SK-N-SH (cell line): ENCODE measurements around the gene ARID4A. TPM values are rescaled to one million over a fixed set of nuclear protein-coding genes. Genes with fewer than 3 reads are reported as not detected.

Source experiments
- CTCF ChIA-PET: fragments of 300-600, 350-600 bp; formaldehyde crosslinking; extraction: SDS; loops from one replicate; lab custom pipeline; 2021; lab: Yijun Ruan, JAX
- POLR2A ChIA-PET: fragments of 350-600 bp; sonication (Branson Sonifier 250); formaldehyde crosslinking; extraction: SDS; loops from one replicate; lab custom pipeline; 2020; ENCODE audit warnings: antibody characterized with exemption, inconsistent platforms; lab: Yijun Ruan, JAX
- DNase-seq: peaks from one replicate; pipeline ENCODE4 v3.0.0; 2012
- H2AFZ ChIP-seq: fragments of 200-600 bp; sonication (generic); 2 replicates; pipeline ENCODE4 v1.8.1; 2016; ENCODE audit warnings: antibody characterized with exemption, mild to moderate bottlenecking, low read depth
- H3F3A ChIP-seq: fragments of 200-600 bp; sonication (generic); replicated peaks from 2 replicates; pipeline ENCODE3; 2016; ENCODE audit warnings: antibody characterized with exemption, mild to moderate bottlenecking; ENCODE audit not compliant: insufficient read depth
- H3K27ac ChIP-seq, 2 experiments: fragments of 200-500 bp in 1 of 2; fragments of 200-600 bp in 1 of 2; sonication (Bioruptor generic) in 1 of 2; sonication (generic), shearing (Covaris generic) in 1 of 2; 2 replicates each; pipeline versions ENCODE4 v1.5.1 to v1.6.1; 2014 to 2016; ENCODE audit warnings: low read depth in 2 of 2, inconsistent platforms in 1 of 2, low read length in 1 of 2, mild to moderate bottlenecking in 1 of 2, mixed read lengths in 1 of 2
- H3K27me3 ChIP-seq: fragments of 200-600 bp; sonication (generic), shearing (Covaris generic); 2 replicates; pipeline ENCODE4 v1.6.1; 2016; ENCODE audit warnings: mixed run types; ENCODE audit not compliant: insufficient read depth
- H3K36me3 ChIP-seq, 2 experiments: fragments of 200-500 bp in 1 of 2; fragments of 200-600 bp in 1 of 2; sonication (Bioruptor generic) in 1 of 2; sonication (generic) in 1 of 2; replicated peaks in 1 of 2; 2 replicates each; pipeline versions ENCODE3 to v1.5.1; 2014 to 2016; ENCODE audit warnings: low read length in 1 of 2, mild to moderate bottlenecking in 1 of 2; ENCODE audit not compliant: insufficient read depth in 2 of 2, control insufficient read depth in 1 of 2
- H3K4me1 ChIP-seq, 2 experiments: fragments of 200-500 bp in 1 of 2; fragments of 200-600 bp in 1 of 2; sonication (Bioruptor generic) in 1 of 2; sonication (generic), shearing (Covaris generic) in 1 of 2; 2 replicates each; pipeline versions ENCODE4 v1.5.1 to v1.6.1; 2014 to 2016; ENCODE audit warnings: low read depth in 1 of 2, low read length in 1 of 2, mixed run types in 1 of 2; ENCODE audit not compliant: insufficient read depth in 2 of 2, control insufficient read depth in 1 of 2
- H3K4me2 ChIP-seq: fragments of 200-600 bp; sonication (generic), shearing (Covaris generic); 2 replicates; pipeline ENCODE4 v1.6.1; 2017; ENCODE audit warnings: mixed run types
- H3K4me3 ChIP-seq, 2 experiments: fragments of 200-500 bp in 1 of 2; fragments of 200-600 bp in 1 of 2; sonication (Bioruptor generic) in 1 of 2; sonication (generic), shearing (Covaris generic) in 1 of 2; 2 replicates each; pipeline versions ENCODE4 v1.5.1 to v1.8.1; 2014 to 2016; ENCODE audit warnings: low read depth in 2 of 2, inconsistent platforms in 1 of 2, low read length in 1 of 2, mild to moderate bottlenecking in 1 of 2, mixed read lengths in 1 of 2, moderate library complexity in 1 of 2
- H3K79me2 ChIP-seq: fragments of 200-600 bp; sonication (generic); 2 replicates; pipeline ENCODE4 v1.8.1; 2017; ENCODE audit warnings: mild to moderate bottlenecking; ENCODE audit not compliant: insufficient read depth
- H3K9ac ChIP-seq: fragments of 200-600 bp; sonication (generic); 2 replicates; pipeline ENCODE4 v1.6.1; 2017; ENCODE audit warnings: mixed run types
- H3K9me2 ChIP-seq: fragments of 200-600 bp; sonication (generic); 2 replicates; pipeline ENCODE4 v1.6.1; 2017; ENCODE audit warnings: mixed run types
- H3K9me3 ChIP-seq: fragments of 200-600 bp; sonication (generic); 2 replicates; pipeline ENCODE4 v1.6.1; 2017; ENCODE audit warnings: mixed run types, mild to moderate bottlenecking, moderate library complexity
- H4K20me1 ChIP-seq: fragments of 200-600 bp; sonication (generic); 2 replicates; pipeline ENCODE4 v1.6.1; 2017; ENCODE audit warnings: mild to moderate bottlenecking, mixed run types; ENCODE audit not compliant: insufficient read depth
- CHD2 ChIP-seq: fragments of 150-350 bp; IDR thresholded peaks from 2 replicates; pipeline ENCODE4 v1.6.1; 2018; ENCODE audit warnings: low read length; ENCODE audit not compliant: partially characterized antibody
- EZH2phosphoT487 ChIP-seq: fragments of 200-600 bp; sonication (generic); IDR thresholded peaks from 2 replicates; pipeline ENCODE4 v1.6.1; 2017; ENCODE audit warnings: low read depth, mixed run types, mild to moderate bottlenecking, antibody characterized with exemption, moderate library complexity, borderline replicate concordance
- FOSL2 ChIP-seq: IDR thresholded peaks from 2 replicates; pipeline ENCODE4 v1.4.0; 2012; ENCODE audit warnings: low read depth, mild to moderate bottlenecking, moderate library complexity, borderline replicate concordance
- FOXJ3 ChIP-seq: sonication (generic); formaldehyde crosslinking; IDR thresholded peaks from 2 replicates; pipeline ENCODE4 v1.5.1; 2020; ENCODE audit warnings: mild to moderate bottlenecking, missing genetic modification reagents
- JUND ChIP-seq: IDR thresholded peaks from 2 replicates; pipeline ENCODE4 v1.4.0; 2012
- NRF1 ChIP-seq: IDR thresholded peaks from 2 replicates; pipeline ENCODE4 v1.6.1; 2012; ENCODE audit warnings: low read depth, mild to moderate bottlenecking, low read length
- POLR2AphosphoS5 ChIP-seq: IDR thresholded peaks from 2 replicates; pipeline ENCODE4 v1.6.1; 2012; ENCODE audit warnings: low read depth, low read length
- RAD21 ChIP-seq: IDR thresholded peaks from 2 replicates; pipeline ENCODE4 v1.6.1; 2012; ENCODE audit warnings: mild to moderate bottlenecking, low read length
- REST ChIP-seq: IDR thresholded peaks from 2 replicates; pipeline ENCODE4 v1.6.1; 2012; ENCODE audit warnings: mild to moderate bottlenecking, low read depth, low read length, moderate library complexity
- SMC3 ChIP-seq: IDR thresholded peaks from 2 replicates; pipeline ENCODE4 v1.6.1; 2012; ENCODE audit warnings: low read depth, low read length, improper control_type of control experiment
- TCF12 ChIP-seq: IDR thresholded peaks from 2 replicates; pipeline ENCODE4 v1.4.0; 2012
- YY1 ChIP-seq: IDR thresholded peaks from 2 replicates; pipeline ENCODE4 v1.4.0; 2012; ENCODE audit warnings: low read depth, mild to moderate bottlenecking
- WGBS: methylation state at CpG from one replicate; pipeline ENCODE4 v1.1.6; 2017; ENCODE audit warnings: low lambda C conversion rate; 5-methylcytosine and 5-hydroxymethylcytosine counted together
- polyA plus RNA-seq, 3 experiments: library from polyadenylated mRNA; depleted of rRNA; stranded (reverse); fragments of >200 nt; gene quantifications; 2 replicates each; pipeline ENCODE4 v1.2.3, GENCODE V29; 2012
- TF ChIP-seq, protein P1 (sequence below): IDR thresholded peaks from 2 replicates; pipeline ENCODE4 v1.4.0; 2012; ENCODE audit warnings: low read depth, borderline replicate concordance
- TF ChIP-seq, protein P2 (sequence below): IDR thresholded peaks from 2 replicates; pipeline ENCODE4 v1.4.0; 2012; ENCODE audit warnings: low read depth

ARID4A gene
- polyA plus RNA-seq, 1 of the 3 experiments (the other 2 are of a cell fraction): 4.6 TPM

- POLR2A ChIA-PET: no interaction called here
- Histone ChIP-seq H3K9ac (no peak overlapping the region), H3K4me1 (peaks cover 3 to 6% of the 10 kb centered on the region in 2 experiments; a peak in 3 of 4 replicates), H3K27me3 (no peaks in the 10 kb centered on the region), H3K9me3 (no peaks in the 10 kb centered on the region), H2AFZ (no peak overlapping the region), H3K79me2 (peaks cover 84% of the 10 kb centered on the region), H3K4me2 (no peak overlapping the region), H3K9me2 (no peaks in the 10 kb centered on the region), H3F3A (peaks cover 3% of the 10 kb centered on the region), H4K20me1 (peaks cover 69% of the 10 kb centered on the region), H3K36me3 (peaks cover 34 to 64% of the 10 kb centered on the region in 2 experiments), H3K4me3 (no peak overlapping the region), H3K27ac (no peak overlapping the region)
- no peak for DNase-seq
- no peak for TF ChIP-seq FOSL2
- no peak for TF ChIP-seq FOXJ3 (CRISPR knock-in tag)
- TF ChIP-seq SMC3: no peak
- TF ChIP-seq JUND: no peak
- TF ChIP-seq NRF1: no peak
- no peak for TF ChIP-seq RAD21
- TF ChIP-seq YY1: no peak
- no peak for TF ChIP-seq EZH2phosphoT487
- 97% methylated on average over 7 of the region's 7 CpGs for WGBS
- CTCF ChIA-PET: interaction anchor here (1.0 kb wide), 1 partner anchor 26 kb away, joined by 3 read pairs; no protein-coding TSS in a partner anchor
Observed at GRCh38 chr14:58294201-58294600, 4.2 kb upstream of the ARID4A start.

GRCh38 chr14:58296726-58297125 lies 1.6 kb upstream of the ARID4A start:
- peaks cover 6% of the 10 kb centered on the region for H3F3A ChIP-seq
- ChIA-PET CTCF (interaction anchor here (1.6 kb wide), 1 partner anchor 10 kb away, joined by 6 read pairs; no protein-coding TSS in a partner anchor), POLR2A (interaction anchor here (1.6 kb wide), 1 partner anchor 99 kb away, joined by 6 read pairs; the partner anchor contains the start of gene TOMM20L)
- H3K4me3 ChIP-seq: peak overlapping the region; percentile 74 to 92
- DNase-seq: no peak
- 1% methylated on average over 3 of the region's 3 CpGs for WGBS
- H3K27me3 ChIP-seq: no peaks in the 10 kb centered on the region
- H3K4me2 ChIP-seq: peak overlapping the region; percentile 79
- no peak overlapping the region for H2AFZ ChIP-seq
- peaks cover 6 to 10% of the 10 kb centered on the region in 2 experiments; a peak in 3 of 4 replicates for H3K4me1 ChIP-seq
- H3K9ac ChIP-seq: peak overlapping the region; percentile 91
- H3K9me3 ChIP-seq: no peaks in the 10 kb centered on the region
- H3K79me2 ChIP-seq: peaks cover 84% of the 10 kb centered on the region
- no peaks in the 10 kb centered on the region for H3K9me2 ChIP-seq
- H3K27ac ChIP-seq: peak overlapping the region; percentile 97 to 100; a peak in 3 of 4 replicates
- peaks cover 57% of the 10 kb centered on the region for H4K20me1 ChIP-seq
- peaks cover 33 to 46% of the 10 kb centered on the region in 2 experiments for H3K36me3 ChIP-seq
- no peak for TF ChIP-seq POLR2AphosphoS5
- TF ChIP-seq SMC3: no peak
- TF ChIP-seq, protein P1, sequence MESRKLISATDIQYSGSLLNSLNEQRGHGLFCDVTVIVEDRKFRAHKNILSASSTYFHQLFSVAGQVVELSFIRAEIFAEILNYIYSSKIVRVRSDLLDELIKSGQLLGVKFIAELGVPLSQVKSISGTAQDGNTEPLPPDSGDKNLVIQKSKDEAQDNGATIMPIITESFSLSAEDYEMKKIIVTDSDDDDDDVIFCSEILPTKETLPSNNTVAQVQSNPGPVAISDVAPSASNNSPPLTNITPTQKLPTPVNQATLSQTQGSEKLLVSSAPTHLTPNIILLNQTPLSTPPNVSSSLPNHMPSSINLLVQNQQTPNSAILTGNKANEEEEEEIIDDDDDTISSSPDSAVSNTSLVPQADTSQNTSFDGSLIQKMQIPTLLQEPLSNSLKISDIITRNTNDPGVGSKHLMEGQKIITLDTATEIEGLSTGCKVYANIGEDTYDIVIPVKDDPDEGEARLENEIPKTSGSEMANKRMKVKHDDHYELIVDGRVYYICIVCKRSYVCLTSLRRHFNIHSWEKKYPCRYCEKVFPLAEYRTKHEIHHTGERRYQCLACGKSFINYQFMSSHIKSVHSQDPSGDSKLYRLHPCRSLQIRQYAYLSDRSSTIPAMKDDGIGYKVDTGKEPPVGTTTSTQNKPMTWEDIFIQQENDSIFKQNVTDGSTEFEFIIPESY: no peak
- TF ChIP-seq CHD2: no peak
- TF ChIP-seq JUND: no peak
- no peak for TF ChIP-seq YY1
- no peak for TF ChIP-seq TCF12
- no peak for TF ChIP-seq RAD21
- TF ChIP-seq, protein P2, sequence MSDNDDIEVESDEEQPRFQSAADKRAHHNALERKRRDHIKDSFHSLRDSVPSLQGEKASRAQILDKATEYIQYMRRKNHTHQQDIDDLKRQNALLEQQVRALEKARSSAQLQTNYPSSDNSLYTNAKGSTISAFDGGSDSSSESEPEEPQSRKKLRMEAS: no peak
- TF ChIP-seq REST: no peak
